ENCODE results near the gene LPAR1.

The LPAR1 gene

DNA sequence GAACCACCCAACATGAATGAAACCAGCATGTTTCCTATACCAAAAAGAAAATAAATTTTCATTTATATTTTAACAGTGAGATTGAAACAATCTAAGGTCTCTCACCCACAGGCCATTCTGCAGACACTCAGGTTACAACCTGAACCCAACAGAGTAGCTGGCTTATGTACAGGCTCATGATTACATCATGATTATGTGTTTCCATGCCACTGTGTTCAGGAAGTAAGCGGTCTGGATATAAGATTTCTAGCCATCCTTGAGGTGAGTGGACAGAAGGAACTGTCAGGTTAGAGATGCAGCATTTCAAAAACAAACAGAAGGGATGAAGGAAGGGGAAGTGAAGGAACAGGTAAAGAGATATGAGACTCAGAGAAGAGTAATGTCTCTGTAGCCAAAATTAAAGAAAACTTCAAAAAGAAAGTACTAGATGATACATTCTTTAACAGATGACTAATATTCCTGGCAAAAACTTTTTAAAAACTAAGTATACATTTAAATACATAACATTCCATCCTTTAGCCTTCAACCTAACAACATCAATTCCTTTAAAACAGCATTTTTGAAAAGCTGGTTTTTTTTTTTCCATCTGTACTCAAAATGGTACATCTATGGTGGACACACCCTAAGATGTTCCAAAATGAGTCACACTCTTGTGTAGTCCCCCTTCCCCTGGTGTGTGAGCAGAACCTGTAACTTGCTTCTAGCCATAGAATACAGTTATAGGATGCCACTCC, 119.8 kb downstream of the LPAR1 start:
- H3K4me3 ChIP-seq (ENCODE audit: insufficient read depth, low read depth, low read length, poor library complexity, severe bottlenecking): no peak overlapping the region
- no peaks in the 10 kb centered on the region for H3K9me3 ChIP-seq (ENCODE audit: control insufficient read depth, low read length)
- no peaks in the 10 kb centered on the region for H3K36me3 ChIP-seq (ENCODE audit: control insufficient read depth, insufficient read depth, low read length)
- H3K4me1 ChIP-seq (ENCODE audit: control insufficient read depth, insufficient read depth, low read length, poor library complexity, severe bottlenecking): no peaks in the 10 kb centered on the region
- H3K27me3 ChIP-seq (replicated peaks; ENCODE audit: control insufficient read depth, insufficient read depth, low read length, poor library complexity, severe bottlenecking): no peaks in the 10 kb centered on the region
- no peak for DNase-seq
- no peak overlapping the region for H3K27ac ChIP-seq (ENCODE audit: insufficient read depth, low read length, poor library complexity, severe bottlenecking)

DNA sequence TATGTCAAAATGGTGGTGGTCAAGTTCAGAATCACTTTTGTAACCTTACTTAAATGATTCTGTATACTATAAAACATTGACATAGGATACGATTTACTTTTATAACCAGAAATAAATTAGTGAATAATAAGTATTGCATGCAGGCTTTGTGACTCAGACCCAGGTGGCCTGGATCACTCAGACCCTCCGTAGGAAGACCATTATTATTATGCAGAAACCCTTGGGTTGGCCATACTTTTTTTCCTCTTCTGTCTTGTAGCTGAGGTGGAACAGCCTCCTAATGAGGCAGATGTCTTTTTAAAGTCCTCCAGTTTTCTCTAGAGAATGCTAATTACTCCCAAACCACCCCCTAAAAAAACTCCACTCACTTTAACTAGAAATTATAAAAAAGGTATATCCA, 121.9 kb downstream of the LPAR1 start:
- DNase-seq: no peak
- Histone ChIP-seq H3K4me1 (ENCODE audit: control insufficient read depth, insufficient read depth, low read length, poor library complexity, severe bottlenecking) (no peaks in the 10 kb centered on the region), H3K27ac (ENCODE audit: insufficient read depth, low read length, poor library complexity, severe bottlenecking) (no peak overlapping the region)

DNA sequence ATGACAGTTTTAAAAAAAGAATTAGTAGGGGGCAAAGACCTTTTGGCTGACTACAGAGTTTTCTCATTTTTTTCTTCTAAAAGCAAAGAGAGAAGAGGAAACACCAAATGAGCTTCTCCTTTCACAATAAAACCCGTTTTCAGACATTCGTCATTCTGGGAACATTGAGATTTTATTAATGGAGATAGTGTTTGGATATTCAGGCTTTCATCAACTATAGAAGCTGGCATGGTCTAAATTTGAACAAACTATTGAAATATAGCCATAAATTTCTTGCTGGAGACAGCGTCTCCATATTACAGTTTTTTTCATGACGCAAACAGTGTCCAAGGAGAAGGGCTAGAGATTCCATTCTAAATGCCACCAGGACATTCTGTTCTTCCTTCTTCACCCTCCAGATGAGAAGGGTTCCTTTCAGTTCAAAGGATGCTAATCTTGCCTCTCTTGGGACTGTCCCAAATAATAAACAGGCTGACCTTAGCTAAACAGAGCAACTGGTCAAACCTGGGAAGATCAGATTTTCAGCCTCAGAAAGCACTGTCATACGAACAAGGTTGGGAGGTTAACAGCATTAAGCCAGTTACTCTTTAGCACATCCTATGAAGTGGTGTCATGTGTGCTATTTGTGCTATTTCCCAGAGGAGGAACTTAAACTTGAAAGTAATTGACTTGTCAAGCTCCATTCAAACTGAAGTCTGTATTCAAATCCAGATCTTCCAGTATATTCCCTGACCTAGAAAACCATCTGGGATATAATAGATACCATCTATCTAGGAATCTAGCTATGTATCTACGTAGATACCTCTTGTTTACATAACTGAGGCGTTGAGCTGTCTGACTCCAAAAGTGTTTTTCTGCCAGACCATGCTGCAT, 125.6 kb downstream of the LPAR1 start:
- Histone ChIP-seq H3K36me3 (ENCODE audit: control insufficient read depth, insufficient read depth, low read length) (no peaks in the 10 kb centered on the region), H3K27ac (ENCODE audit: insufficient read depth, low read length, poor library complexity, severe bottlenecking) (no peak overlapping the region), H3K4me1 (ENCODE audit: control insufficient read depth, insufficient read depth, low read length, poor library complexity, severe bottlenecking) (no peaks in the 10 kb centered on the region), H3K9me3 (ENCODE audit: control insufficient read depth, low read length) (no peaks in the 10 kb centered on the region), H3K27me3 (replicated peaks; ENCODE audit: control insufficient read depth, insufficient read depth, low read length, poor library complexity, severe bottlenecking) (no peaks in the 10 kb centered on the region), H3K4me3 (ENCODE audit: insufficient read depth, low read depth, low read length, poor library complexity, severe bottlenecking) (no peak overlapping the region)
- no peak for DNase-seq

More for the DNA sequence above, 121.9 kb downstream of the LPAR1 start:
- Histone ChIP-seq H3K27me3 (replicated peaks; ENCODE audit: control insufficient read depth, insufficient read depth, low read length, poor library complexity, severe bottlenecking) (no peaks in the 10 kb centered on the region), H3K36me3 (ENCODE audit: control insufficient read depth, insufficient read depth, low read length) (no peaks in the 10 kb centered on the region), H3K4me3 (ENCODE audit: insufficient read depth, low read depth, low read length, poor library complexity, severe bottlenecking) (no peak overlapping the region), H3K9me3 (ENCODE audit: control insufficient read depth, low read length) (no peaks in the 10 kb centered on the region)

GRCh38 chr9:110911659-110912418, 126.4 kb downstream of the LPAR1 start:
- no peaks in the 10 kb centered on the region for H3K9me3 ChIP-seq (ENCODE audit: control insufficient read depth, low read length)
- no peaks in the 10 kb centered on the region for H3K27me3 ChIP-seq (replicated peaks; ENCODE audit: control insufficient read depth, insufficient read depth, low read length, poor library complexity, severe bottlenecking)
- no peaks in the 10 kb centered on the region for H3K4me1 ChIP-seq (ENCODE audit: control insufficient read depth, insufficient read depth, low read length, poor library complexity, severe bottlenecking)
- no peak overlapping the region for H3K4me3 ChIP-seq (ENCODE audit: insufficient read depth, low read depth, low read length, poor library complexity, severe bottlenecking)
- no peak for DNase-seq
- H3K36me3 ChIP-seq (ENCODE audit: control insufficient read depth, insufficient read depth, low read length): no peaks in the 10 kb centered on the region
- H3K27ac ChIP-seq (ENCODE audit: insufficient read depth, low read length, poor library complexity, severe bottlenecking): no peak overlapping the region

DNA sequence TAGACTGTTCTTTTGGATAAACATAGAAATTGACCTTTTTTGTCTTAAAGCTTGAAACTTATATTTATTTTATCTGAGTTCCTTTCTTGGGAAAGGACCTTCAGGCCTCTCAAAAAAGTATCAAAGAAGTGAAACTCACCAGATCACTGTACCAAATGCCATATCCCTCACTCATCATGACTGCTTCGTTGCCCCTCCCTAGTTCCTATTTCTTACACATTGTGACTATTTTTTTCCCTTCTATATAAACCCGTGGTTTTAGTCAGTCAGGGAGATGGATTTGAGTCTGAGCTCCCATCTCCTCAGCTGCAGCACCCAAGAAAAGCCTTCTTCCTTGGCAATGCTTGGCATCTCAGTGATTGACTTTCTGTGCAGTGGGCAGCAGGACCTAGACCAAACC, 129.4 kb downstream of the LPAR1 start:
- Histone ChIP-seq H3K9me3 (ENCODE audit: control insufficient read depth, low read length) (no peaks in the 10 kb centered on the region), H3K4me3 (ENCODE audit: insufficient read depth, low read depth, low read length, poor library complexity, severe bottlenecking) (no peak overlapping the region)
- no peak for DNase-seq

GRCh38 chr9:110900917-110901316, 137.4 kb downstream of the LPAR1 start:
- Histone ChIP-seq H3K36me3 (ENCODE audit: control insufficient read depth, insufficient read depth, low read length) (no peaks in the 10 kb centered on the region), H3K27ac (ENCODE audit: insufficient read depth, low read length, poor library complexity, severe bottlenecking) (no peak overlapping the region), H3K4me1 (ENCODE audit: control insufficient read depth, insufficient read depth, low read length, poor library complexity, severe bottlenecking) (no peaks in the 10 kb centered on the region), H3K9me3 (ENCODE audit: control insufficient read depth, low read length) (no peaks in the 10 kb centered on the region), H3K27me3 (replicated peaks; ENCODE audit: control insufficient read depth, insufficient read depth, low read length, poor library complexity, severe bottlenecking) (no peaks in the 10 kb centered on the region), H3K4me3 (ENCODE audit: insufficient read depth, low read depth, low read length, poor library complexity, severe bottlenecking) (no peak overlapping the region)
- no peak for DNase-seq

More for the DNA sequence above, 129.4 kb downstream of the LPAR1 start:
- Histone ChIP-seq H3K4me1 (ENCODE audit: control insufficient read depth, insufficient read depth, low read length, poor library complexity, severe bottlenecking) (no peaks in the 10 kb centered on the region), H3K27ac (ENCODE audit: insufficient read depth, low read length, poor library complexity, severe bottlenecking) (no peak overlapping the region), H3K27me3 (replicated peaks; ENCODE audit: control insufficient read depth, insufficient read depth, low read length, poor library complexity, severe bottlenecking) (no peaks in the 10 kb centered on the region), H3K36me3 (ENCODE audit: control insufficient read depth, insufficient read depth, low read length) (no peaks in the 10 kb centered on the region)

DNA sequence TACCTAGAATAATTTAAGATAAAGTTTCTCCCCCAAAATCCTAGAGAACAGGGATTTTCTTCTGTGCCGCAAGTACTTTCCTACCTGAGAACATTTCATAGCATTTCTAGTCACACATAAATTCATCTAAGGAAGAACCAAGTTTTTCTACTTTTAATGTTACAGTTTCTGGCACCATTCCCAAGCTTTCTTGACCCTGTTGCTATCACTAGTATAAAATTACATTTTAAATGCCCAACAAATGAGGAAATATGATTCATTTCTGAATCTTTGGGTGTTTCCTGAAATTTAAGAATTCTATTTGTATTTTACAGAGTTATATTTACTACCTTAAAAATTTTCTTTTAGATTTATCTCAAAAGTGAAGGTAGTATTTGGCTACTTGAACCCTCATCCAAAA, 137.8 kb downstream of the LPAR1 start:
- H3K36me3 ChIP-seq (ENCODE audit: control insufficient read depth, insufficient read depth, low read length): no peaks in the 10 kb centered on the region
- H3K9me3 ChIP-seq (ENCODE audit: control insufficient read depth, low read length): no peaks in the 10 kb centered on the region
- H3K4me3 ChIP-seq (ENCODE audit: insufficient read depth, low read depth, low read length, poor library complexity, severe bottlenecking): no peak overlapping the region
- no peak for DNase-seq
- no peaks in the 10 kb centered on the region for H3K4me1 ChIP-seq (ENCODE audit: control insufficient read depth, insufficient read depth, low read length, poor library complexity, severe bottlenecking)
- H3K27me3 ChIP-seq (replicated peaks; ENCODE audit: control insufficient read depth, insufficient read depth, low read length, poor library complexity, severe bottlenecking): no peaks in the 10 kb centered on the region
- H3K27ac ChIP-seq (ENCODE audit: insufficient read depth, low read length, poor library complexity, severe bottlenecking): no peak overlapping the region

- no peaks in the 10 kb centered on the region for H3K4me1 ChIP-seq (ENCODE audit: control insufficient read depth, insufficient read depth, low read length, poor library complexity, severe bottlenecking)
- H3K27me3 ChIP-seq (replicated peaks; ENCODE audit: control insufficient read depth, insufficient read depth, low read length, poor library complexity, severe bottlenecking): no peaks in the 10 kb centered on the region
- no peak overlapping the region for H3K4me3 ChIP-seq (ENCODE audit: insufficient read depth, low read depth, low read length, poor library complexity, severe bottlenecking)
- DNase-seq: no peak
- no peaks in the 10 kb centered on the region for H3K9me3 ChIP-seq (ENCODE audit: control insufficient read depth, low read length)
- no peak overlapping the region for H3K27ac ChIP-seq (ENCODE audit: insufficient read depth, low read length, poor library complexity, severe bottlenecking)
- H3K36me3 ChIP-seq (ENCODE audit: control insufficient read depth, insufficient read depth, low read length): no peaks in the 10 kb centered on the region
Measured at GRCh38 chr9:110898866-110899265, 139.4 kb downstream of the LPAR1 start.

- Histone ChIP-seq H3K9me3 (ENCODE audit: control insufficient read depth, low read length) (no peaks in the 10 kb centered on the region), H3K27me3 (replicated peaks; ENCODE audit: control insufficient read depth, insufficient read depth, low read length, poor library complexity, severe bottlenecking) (no peaks in the 10 kb centered on the region), H3K4me3 (ENCODE audit: insufficient read depth, low read depth, low read length, poor library complexity, severe bottlenecking) (no peak overlapping the region), H3K4me1 (ENCODE audit: control insufficient read depth, insufficient read depth, low read length, poor library complexity, severe bottlenecking) (no peaks in the 10 kb centered on the region), H3K27ac (ENCODE audit: insufficient read depth, low read length, poor library complexity, severe bottlenecking) (no peak overlapping the region), H3K36me3 (ENCODE audit: control insufficient read depth, insufficient read depth, low read length) (no peaks in the 10 kb centered on the region)
- DNase-seq: no peak
Measured at GRCh38 chr9:110898358-110898757, 139.9 kb downstream of the LPAR1 start.
